Measurements from ENCODE around the gene SLC33A1. TPM values are rescaled to one million over a fixed set of nuclear protein-coding genes. Genes with fewer than 3 reads are reported as not detected.

The SLC33A1 gene
- total RNA-seq, 1 experiment from 2014 or later = 24.9 TPM

- ChIA-PET POLR2A (no interaction called here), CTCF (no interaction called here)
- TF ChIP-seq ZNF263 (CRISPR knock-in tag; IDR thresholded peaks at IDR 0.05; ENCODE audit: low read depth) (no peak), ZSCAN18 (CRISPR knock-in tag; IDR thresholded peaks at IDR 0.05) (no peak), ZNF423 (CRISPR knock-in tag; IDR thresholded peaks at IDR 0.05) (no peak), ZBTB21 (CRISPR knock-in tag; IDR thresholded peaks at IDR 0.05; ENCODE audit: borderline replicate concordance) (no peak), USF2 (CRISPR knock-in tag; IDR thresholded peaks at IDR 0.05) (no peak), ZNF138 (CRISPR knock-in tag; conservative IDR thresholded peaks at IDR 0.05) (no peak), GABPB1 (CRISPR knock-in tag; IDR thresholded peaks at IDR 0.05) (no peak), SOX15 (CRISPR knock-in tag; IDR thresholded peaks at IDR 0.05) (no peak), ZNF512 (CRISPR knock-in tag; IDR thresholded peaks at IDR 0.05; ENCODE audit: borderline replicate concordance) (no peak), TEAD1 (CRISPR knock-in tag; IDR thresholded peaks at IDR 0.05) (no peak), SMAD4 (CRISPR knock-in tag; IDR thresholded peaks at IDR 0.05) (no peak), RORB (CRISPR knock-in tag; IDR thresholded peaks at IDR 0.05) (no peak)
- H3K27me3 Mint-ChIP-seq (ENCODE audit: low read depth) = no peaks in the 10 kb centered on the region; the same call in 1 of the 2 replicates
- no peak for ATAC-seq
- H3K27ac Mint-ChIP-seq = no peak overlapping the region
- H3K4me1 Mint-ChIP-seq = no peaks in the 10 kb centered on the region
- no peak for DNase-seq (ENCODE audit: low spot score)
- no peaks in the 10 kb centered on the region for H3K9me3 Mint-ChIP-seq
- no peak overlapping the region for H3K4me3 Mint-ChIP-seq
- H3K36me3 Mint-ChIP-seq = peaks cover 6% of the 10 kb centered on the region
These were observed 49.9 kb downstream of the SLC33A1 start for GRCh38 chr3:155804323-155804722.

- H3K4me3 Mint-ChIP-seq = no peak overlapping the region
- H3K36me3 Mint-ChIP-seq = peaks cover 14% of the 10 kb centered on the region
- H3K4me1 Mint-ChIP-seq = peaks cover 12% of the 10 kb centered on the region
- no peak for TF ChIP-seq ZNF396 (CRISPR knock-in tag; IDR thresholded peaks at IDR 0.05; ENCODE audit: borderline replicate concordance)
- no peak for TF ChIP-seq E2F5 (CRISPR knock-in tag; IDR thresholded peaks at IDR 0.05)
- no peak for TF ChIP-seq CTCF (IDR thresholded peaks at IDR 0.05)
- no peak for TF ChIP-seq ZBTB21 (CRISPR knock-in tag; IDR thresholded peaks at IDR 0.05; ENCODE audit: borderline replicate concordance)
- peaks cover 12% of the 10 kb centered on the region for H3K9me3 Mint-ChIP-seq
- CTCF ChIA-PET = interaction anchor here (3.2 kb wide), 1 partner anchor 13 kb away, joined by 23 read pairs; the partner anchor contains the start of gene C3orf33
- peak overlapping the region; percentile 12; the same call in 1 of the 2 replicates for H3K27ac Mint-ChIP-seq
- POLR2A ChIA-PET = no interaction called here
- DNase-seq (ENCODE audit: low spot score) = no peak
- H3K27me3 Mint-ChIP-seq (ENCODE audit: low read depth) = no peaks in the 10 kb centered on the region
- ATAC-seq = no peak
These were observed 61.7 kb downstream of the SLC33A1 start for GRCh38 chr3:155792532-155792931.

GRCh38 chr3:155791190-155791589 lies 63.0 kb downstream of the SLC33A1 start:
- H3K27me3 Mint-ChIP-seq (ENCODE audit: low read depth) = no peaks in the 10 kb centered on the region
- ChIA-PET POLR2A (interaction anchor here (0.6 kb wide), 1 partner anchor 27 kb away, joined by 11 read pairs; no protein-coding TSS in a partner anchor), CTCF (interaction anchor here (3.2 kb wide), 1 partner anchor 15 kb away, joined by 23 read pairs; the partner anchor contains the start of gene C3orf33)
- H3K9me3 Mint-ChIP-seq = peaks cover 12% of the 10 kb centered on the region
- TF ChIP-seq USF2 (CRISPR knock-in tag; IDR thresholded peaks at IDR 0.05) = no peak
- H3K4me1 Mint-ChIP-seq = peaks cover 12% of the 10 kb centered on the region
- peak; percentile 51 for ATAC-seq
- 0 out of 2 replicates have a peak overlapping the region, but pooled peaks have one; percentile 11 for H3K27ac Mint-ChIP-seq
- peaks cover 14% of the 10 kb centered on the region for H3K36me3 Mint-ChIP-seq
- no peak for DNase-seq (ENCODE audit: low spot score)
- no peak overlapping the region for H3K4me3 Mint-ChIP-seq

Data from WTC11 (cell line).